ENCODE results near the gene SEMA4A.
"Not testable (repeated sequence)": the region's sequence is repeated elsewhere in the genome, so short reads cannot be mapped to it uniquely, and the experiment has no call there.

SEMA4A gene

GRCh38 chr1:156160000-156160742 is 6.8 kb downstream of the SEMA4A start:
- DNase-seq (ENCODE audit: low read depth) = no peak

- DNase-seq (ENCODE audit: low read depth) = peak; percentile 83
Observed at GRCh38 chr1:156160743-156161171, 7.4 kb downstream of the SEMA4A start.

GRCh38 chr1:156162430-156163037 is 9.1 kb downstream of the SEMA4A start:
- no peak for DNase-seq (ENCODE audit: low read depth)

GRCh38 chr1:156163712-156164111 is 10.3 kb downstream of the SEMA4A start:
- no peak for DNase-seq (ENCODE audit: low read depth)

GRCh38 chr1:156164125-156164831 is 10.9 kb downstream of the SEMA4A start:
- no peak for DNase-seq (ENCODE audit: low read depth)

- DNase-seq (ENCODE audit: low read depth) = no peak
Observed at GRCh38 chr1:156165083-156165482, 11.7 kb downstream of the SEMA4A start.

- peak; percentile 58 for DNase-seq (ENCODE audit: low read depth)
Observed at GRCh38 chr1:156167536-156167935, 14.2 kb downstream of the SEMA4A start.

GRCh38 chr1:156172696-156173470 is 19.5 kb downstream of the SEMA4A start:
- no peak for DNase-seq (ENCODE audit: low read depth)

GRCh38 chr1:156176610-156177210 is 23.3 kb downstream of the SEMA4A start:
- DNase-seq (ENCODE audit: low read depth) = no peak

GRCh38 chr1:156177919-156178654 is 24.7 kb downstream of the SEMA4A start:
- no peak for DNase-seq (ENCODE audit: low read depth)

- DNase-seq (ENCODE audit: low read depth) = no peak
Observed at GRCh38 chr1:156180471-156180870, 27.1 kb downstream of the SEMA4A start.

- DNase-seq (ENCODE audit: low read depth) = not testable (repeated sequence)
Observed at GRCh38 chr1:156181391-156181924, 28.1 kb downstream of the SEMA4A start.

- DNase-seq (ENCODE audit: low read depth) = not testable (repeated sequence)
Observed at GRCh38 chr1:156182010-156182779, 28.8 kb downstream of the SEMA4A start.

GRCh38 chr1:156186347-156187177 is 33.2 kb downstream of the SEMA4A start:
- DNase-seq (ENCODE audit: low read depth) = not testable (repeated sequence)

- not testable (repeated sequence) for DNase-seq (ENCODE audit: low read depth)
Observed at GRCh38 chr1:156190265-156190664, 36.9 kb downstream of the SEMA4A start.

GRCh38 chr1:156191292-156191964 is 38.0 kb downstream of the SEMA4A start:
- DNase-seq (ENCODE audit: low read depth) = no peak

- no peak for DNase-seq (ENCODE audit: low read depth)
Observed at GRCh38 chr1:156193208-156193487, 39.8 kb downstream of the SEMA4A start.

GRCh38 chr1:156193488-156194299 is 40.3 kb downstream of the SEMA4A start, which contains the start of gene SLC25A44:
Gene SLC25A44 (plus strand): TSS chr1:156194104. CDS start chr1:156199848, 5,744 bp downstream.
- DNase-seq (ENCODE audit: low read depth) = peak; percentile 100
